DMS153 treated with DMSO at 0.1 percent for 48 hours (cell line): Measurements from ENCODE around the gene RIPK3.

ENCODE experiments used
- DNase-seq: peaks from one replicate; lab custom pipeline; 2025; ENCODE audit not compliant: unreplicated experiment; lab: John Stamatoyannopoulos, UW

The RIPK3 gene

GRCh38 chr14:24324024-24324423 is 15.8 kb downstream of the RIPK3 start:
- no peak for DNase-seq

- DNase-seq: no peak
Measured at GRCh38 chr14:24323341-24323740, 16.4 kb downstream of the RIPK3 start.

GRCh38 chr14:24322672-24323071 is 17.1 kb downstream of the RIPK3 start:
- DNase-seq: no peak

GRCh38 chr14:24321212-24321975 is 18.4 kb downstream of the RIPK3 start:
- no peak for DNase-seq

- DNase-seq: no peak
Measured at GRCh38 chr14:24317141-24317928, 22.5 kb downstream of the RIPK3 start.

GRCh38 chr14:24316597-24316950 is 23.2 kb downstream of the RIPK3 start:
- DNase-seq: no peak

GRCh38 chr14:24315807-24316596 is 23.8 kb downstream of the RIPK3 start:
- DNase-seq: peak; percentile 3

GRCh38 chr14:24315243-24315806 is 24.5 kb downstream of the RIPK3 start:
- no peak for DNase-seq

GRCh38 chr14:24314377-24315193 is 25.2 kb downstream of the RIPK3 start:
- DNase-seq: no peak

GRCh38 chr14:24313913-24314312 is 25.9 kb downstream of the RIPK3 start:
- no peak for DNase-seq

- DNase-seq: no peak
Measured at GRCh38 chr14:24312736-24313507, 26.9 kb downstream of the RIPK3 start.

GRCh38 chr14:24311837-24312615 is 27.8 kb downstream of the RIPK3 start:
- no peak for DNase-seq

- peak; percentile 36 for DNase-seq
Measured at GRCh38 chr14:24310646-24311604, 28.9 kb downstream of the RIPK3 start, which contains the start of gene LTB4R. Gene LTB4R, plus strand, starts transcription at chr14:24311502. Its CDS starts 4,150 bp downstream, at chr14:24315652.

GRCh38 chr14:24310265-24310645 is 29.5 kb downstream of the RIPK3 start:
- DNase-seq: no peak

GRCh38 chr14:24309538-24310264 is 30.1 kb downstream of the RIPK3 start, which contains the start of gene LTB4R2:
Gene LTB4R2, plus strand, starts transcription at chr14:24310140. Its CDS starts 525 bp downstream, at chr14:24310665.
- DNase-seq: no peak

GRCh38 chr14:24308342-24309124 is 31.3 kb downstream of the RIPK3 start:
- DNase-seq: no peak
